Measurements from ENCODE around the gene MYD88. TPM values are rescaled to one million over a fixed set of nuclear protein-coding genes. Genes with fewer than 3 reads are reported as not detected.

MYD88 gene
- polyA plus RNA-seq, 1 donor (not counting 4 experiments of a cell fraction or from before 2014, with no cell fraction given): 44.0 TPM

- peaks cover 3% of the 10 kb centered on the region for H3K9me1 ChIP-seq (ENCODE audit: control insufficient read depth, extremely low read depth, insufficient read depth, low read length)
- FAIRE-seq (no peak), DNase-seq (ENCODE audit: low read depth, low spot score) (no peak)
- no peak overlapping the region for H3K9ac ChIP-seq (ENCODE audit: control insufficient read depth, extremely low read depth, insufficient read depth, low read length)
- dilution Hi-C loops (cut with MboI; ENCODE audit: extremely low pct_ligation_motif_present, low sequenced_read_pairs): no loop called here
- no peaks in the 10 kb centered on the region for H3K27me3 ChIP-seq (ENCODE audit: control insufficient read depth, extremely low read depth, insufficient read depth, low read length)
- peaks cover 4% of the 10 kb centered on the region for H4K20me1 ChIP-seq (ENCODE audit: control insufficient read depth, extremely low read depth, insufficient read depth, low read length)
- H3K4me2 ChIP-seq (ENCODE audit: control insufficient read depth, extremely low read depth, insufficient read depth, low read depth, low read length): peak overlapping the region; percentile 12
- peaks cover 59% of the 10 kb centered on the region for H3K4me1 ChIP-seq (ENCODE audit: control insufficient read depth, extremely low read depth, insufficient read depth, low read length)
- TF ChIP-seq EZH2 (IDR thresholded peaks at IDR 0.05; ENCODE audit: low read length): no peak
- no peak for TF ChIP-seq CTCF (optimal IDR thresholded peaks at IDR 0.05 in 1 of 3, IDR thresholded peaks at IDR 0.05 in 1 of 3, conservative IDR thresholded peaks at IDR 0.05 in 1 of 3; ENCODE audit: extremely low read depth in 1 of 3, insufficient read depth in 2 of 3, low read length in 3 of 3)
- peaks cover 0 to 2% of the 10 kb centered on the region in 2 experiments for H3K36me3 ChIP-seq (ENCODE audit: control insufficient read depth in 2 of 2, extremely low read depth in 1 of 2, insufficient read depth in 2 of 2, low read length in 2 of 2)
- H3K9me3 ChIP-seq (ENCODE audit: control insufficient read depth, low read depth, low read length): no peaks in the 10 kb centered on the region
- H2AFZ ChIP-seq (ENCODE audit: control insufficient read depth, low read length): no peak overlapping the region
- H3K79me2 ChIP-seq (ENCODE audit: control insufficient read depth, insufficient read depth, low read length): peaks cover 94% of the 10 kb centered on the region
- H3K4me3 ChIP-seq (ENCODE audit: control insufficient read depth in 2 of 3, extremely low read depth in 1 of 3, insufficient read depth in 2 of 3, low read depth in 1 of 3, low read length in 3 of 3): no peak overlapping the region
- peak overlapping the region; percentile 15 for H3K27ac ChIP-seq (ENCODE audit: control insufficient read depth, insufficient read depth, low read length)
These were observed 32.3 kb downstream of the MYD88 start for GRCh38 chr3:38170722-38171121.

DNA sequence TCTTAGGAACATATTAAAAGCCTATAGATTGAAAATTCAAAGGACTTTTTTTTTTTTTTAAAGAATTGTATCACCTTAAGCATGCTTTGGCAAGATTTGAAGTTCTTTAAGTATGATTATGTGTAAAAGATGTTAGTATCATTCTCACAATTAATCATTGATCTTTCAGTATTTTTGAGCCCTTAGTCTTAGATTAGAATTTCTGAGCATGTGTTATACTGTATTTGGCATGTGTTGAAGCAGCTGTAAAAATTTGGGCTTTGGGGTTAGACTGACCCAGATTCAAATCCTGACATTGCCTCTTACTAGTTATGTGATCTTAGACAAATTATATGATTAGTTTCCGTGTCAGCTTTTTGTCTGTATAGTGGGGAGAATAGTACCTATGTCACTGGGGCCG is 33.2 kb downstream of the MYD88 start:
- peaks cover 3% of the 10 kb centered on the region for H3K9me1 ChIP-seq (ENCODE audit: control insufficient read depth, extremely low read depth, insufficient read depth, low read length)
- H3K27me3 ChIP-seq (ENCODE audit: control insufficient read depth, extremely low read depth, insufficient read depth, low read length): no peaks in the 10 kb centered on the region
- no peak overlapping the region for H3K4me2 ChIP-seq (ENCODE audit: control insufficient read depth, extremely low read depth, insufficient read depth, low read depth, low read length)
- no peak overlapping the region for H3K4me3 ChIP-seq (ENCODE audit: control insufficient read depth in 2 of 3, extremely low read depth in 1 of 3, insufficient read depth in 2 of 3, low read depth in 1 of 3, low read length in 3 of 3)
- dilution Hi-C loops (cut with MboI; ENCODE audit: extremely low pct_ligation_motif_present, low sequenced_read_pairs): no loop called here
- peaks cover 95% of the 10 kb centered on the region for H3K79me2 ChIP-seq (ENCODE audit: control insufficient read depth, insufficient read depth, low read length)
- H4K20me1 ChIP-seq (ENCODE audit: control insufficient read depth, extremely low read depth, insufficient read depth, low read length): peaks cover 4% of the 10 kb centered on the region
- H3K27ac ChIP-seq (ENCODE audit: control insufficient read depth, insufficient read depth, low read length): no peak overlapping the region
- no peak for DNase-seq (ENCODE audit: low read depth, low spot score)
- TF ChIP-seq CTCF (optimal IDR thresholded peaks at IDR 0.05 in 1 of 3, IDR thresholded peaks at IDR 0.05 in 1 of 3, conservative IDR thresholded peaks at IDR 0.05 in 1 of 3; ENCODE audit: extremely low read depth in 1 of 3, insufficient read depth in 2 of 3, low read length in 3 of 3): no peak
- TF ChIP-seq EZH2 (IDR thresholded peaks at IDR 0.05; ENCODE audit: low read length): no peak
- H2AFZ ChIP-seq (ENCODE audit: control insufficient read depth, low read length): no peak overlapping the region
- no peaks in the 10 kb centered on the region for H3K9me3 ChIP-seq (ENCODE audit: control insufficient read depth, low read depth, low read length)
- H3K9ac ChIP-seq (ENCODE audit: control insufficient read depth, extremely low read depth, insufficient read depth, low read length): no peak overlapping the region
- H3K4me1 ChIP-seq (ENCODE audit: control insufficient read depth, extremely low read depth, insufficient read depth, low read length): peaks cover 59% of the 10 kb centered on the region
- peaks cover 0 to 4% of the 10 kb centered on the region in 2 experiments for H3K36me3 ChIP-seq (ENCODE audit: control insufficient read depth in 2 of 2, extremely low read depth in 1 of 2, insufficient read depth in 2 of 2, low read length in 2 of 2)
- no peak for FAIRE-seq
